GM12878 (cell line): ENCODE measurements around the gene CASP10. TPM values are rescaled to one million over a fixed set of nuclear protein-coding genes. Genes with fewer than 3 reads are reported as not detected.

ENCODE experiments used
- ATAC-seq: fragments of 200-7000 bp; cut with Tn5 transposase; 3 replicates; pipeline ENCODE4 v1.9.1; 2020; ENCODE audit warnings: mild to moderate bottlenecking, moderate library complexity
- BruUV-seq: library from RNA; stranded (reverse); fragments of 400-500 nt; replicated peaks from 2 replicates; lab custom pipeline; 2021; lab: Mats Ljungman, UMichigan
- CTCF ChIA-PET: fragments of 300-600 bp; sonication (Branson Sonifier 250); formaldehyde crosslinking; extraction: SDS; loops from one replicate; lab custom pipeline; 2021; ENCODE audit warnings: inconsistent platforms; lab: Yijun Ruan, JAX
- POLR2A ChIA-PET: fragments of 350-600 bp; formaldehyde crosslinking; extraction: SDS; loops from one replicate; lab custom pipeline; 2021; ENCODE audit warnings: inconsistent platforms; lab: Charles Lee
- RAD21 ChIA-PET: fragments of 300-600 bp; sonication (Branson Sonifier 250); formaldehyde crosslinking; loops from one replicate; lab custom pipeline; 2023; ENCODE audit warnings: antibody characterized with exemption; ENCODE audit not compliant: unreplicated experiment; lab: Charles Lee
- SMC1A ChIA-PET: fragments of 300-600 bp; sonication (Branson Sonifier 250); formaldehyde crosslinking; loops from one replicate; lab custom pipeline; 2023; ENCODE audit not compliant: unreplicated experiment, uncharacterized antibody; lab: Charles Lee
- DNase-seq: peaks from one replicate; pipeline ENCODE4 v3.0.0-alpha.2; 2011; ENCODE audit warnings: low read depth, low spot score
- FAIRE-seq: peaks from 3 replicates; lab custom pipeline; 2011; peaks lifted over from hg19 to GRCh38; lab: Jason Lieb, UNC
- H2AFZ ChIP-seq: 2 replicates; pipeline ENCODE4 v1.6.0; 2011; ENCODE audit warnings: low read depth, low read length, control low read depth; ENCODE audit not compliant: control insufficient read depth
- H3K27ac ChIP-seq: 2 replicates; pipeline ENCODE4 v1.5.1; 2011; ENCODE audit warnings: control low read depth; ENCODE audit not compliant: control insufficient read depth, insufficient read depth
- H3K27me3 ChIP-seq, 2 experiments: replicated peaks in 1 of 2; 2 replicates each; pipeline versions ENCODE4 v1.6.0 to v1.6.1; 2011; ENCODE audit warnings: low read length in 1 of 2; ENCODE audit not compliant: control insufficient read depth in 2 of 2, insufficient read depth in 2 of 2
- H3K36me3 ChIP-seq, 2 experiments: 2 replicates each; pipeline ENCODE4 v1.5.1; 2011; ENCODE audit warnings: low read length in 1 of 2; ENCODE audit not compliant: control insufficient read depth in 2 of 2, insufficient read depth in 2 of 2
- H3K4me1 ChIP-seq: 2 replicates; pipeline ENCODE4 v1.6.1; 2011; ENCODE audit warnings: mild to moderate bottlenecking, low read length, moderate library complexity, mixed read lengths; ENCODE audit not compliant: control insufficient read depth, insufficient read depth
- H3K4me2 ChIP-seq: 2 replicates; pipeline ENCODE4 v1.6.0; 2011; ENCODE audit warnings: control low read depth; ENCODE audit not compliant: control insufficient read depth, insufficient read depth
- H3K4me3 ChIP-seq: fragments of 200-600 bp; sonication (generic); 2 replicates; pipeline ENCODE4 v1.5.1; 2016
- H3K79me2 ChIP-seq: 2 replicates; pipeline ENCODE4 v1.6.0; 2011; ENCODE audit warnings: low read length; ENCODE audit not compliant: control insufficient read depth, insufficient read depth
- H3K9ac ChIP-seq: 2 replicates; pipeline ENCODE4 v1.8.0; 2011; ENCODE audit warnings: low read length, control low read depth, mixed read lengths; ENCODE audit not compliant: control insufficient read depth, insufficient read depth
- H3K9me3 ChIP-seq: replicated peaks from 3 replicates; pipeline ENCODE4 v1.5.1; 2011; ENCODE audit warnings: mild to moderate bottlenecking, low read length; ENCODE audit not compliant: control insufficient read depth, insufficient read depth
- H4K20me1 ChIP-seq: 2 replicates; pipeline ENCODE4 v1.6.0; 2011; ENCODE audit not compliant: control insufficient read depth, insufficient read depth
- ASH2L ChIP-seq: fragments of 300-600, 200-600 bp; sonication (generic); IDR thresholded peaks from 2 replicates; pipeline ENCODE4 v1.6.1; 2017; ENCODE audit warnings: low read depth, mild to moderate bottlenecking, borderline replicate concordance
- EGR1 ChIP-seq, 2 experiments: IDR thresholded peaks; 1 replicate in 1 of 2; 2 replicates in 1 of 2; pipeline ENCODE4 v1.6.1; 2011 to 2012; ENCODE audit warnings: low read depth in 2 of 2, low read length in 2 of 2, borderline replicate concordance in 1 of 2, mild to moderate bottlenecking in 1 of 2, moderate library complexity in 1 of 2
- FOS ChIP-seq: IDR thresholded peaks from 3 replicates; pipeline ENCODE4 v1.6.1; 2011; ENCODE audit warnings: borderline replicate concordance; ENCODE audit not compliant: insufficient read length; ENCODE audit errors: extremely low read depth
- NR2C1 ChIP-seq: fragments of 450-650 bp; IDR thresholded peaks from 2 replicates; pipeline ENCODE4 v1.6.1; 2017; ENCODE audit warnings: antibody characterized with exemption, mild to moderate bottlenecking, moderate library complexity
- TARDBP ChIP-seq: IDR thresholded peaks from 2 replicates; pipeline ENCODE4 v1.6.1; 2016; ENCODE audit warnings: borderline replicate concordance
- YBX1 ChIP-seq: fragments of 450-650 bp; IDR thresholded peaks from 2 replicates; pipeline ENCODE4 v1.6.1; 2016; ENCODE audit warnings: antibody characterized with exemption
- ZNF207 ChIP-seq: fragments of 450-650 bp; IDR thresholded peaks from 2 replicates; pipeline ENCODE4 v1.6.1; 2014; ENCODE audit warnings: antibody characterized with exemption, mild to moderate bottlenecking, borderline replicate concordance
- ZZZ3 ChIP-seq: IDR thresholded peaks from 2 replicates; pipeline ENCODE4 v1.6.1; 2011; ENCODE audit warnings: low read depth; ENCODE audit not compliant: control insufficient read depth, insufficient read length
- WGBS: methylation state at CpG from one replicate; pipeline ENCODE4 v1.1.6; 2016; ENCODE audit warnings: low lambda C conversion rate; ENCODE audit not compliant: insufficient replicate concordance, insufficient coverage; ENCODE audit errors: missing lambda C conversion rate; 5-methylcytosine and 5-hydroxymethylcytosine counted together
- in situ Hi-C: fragments of 300-500 bp; cut with MboI; formaldehyde crosslinking; loops from 9 replicates; pipeline ENCODE4 v1.14.3; 2018; ENCODE audit warnings: mixed read lengths
- intact Hi-C: fragments of 100-400 bp; cut with micrococcal nuclease; formaldehyde crosslinking; loops from one replicate; pipeline ENCODE4 v1.14.2; 2022; ENCODE audit not compliant: unreplicated experiment
- polyA plus RNA-seq, 11 experiments: library from polyadenylated mRNA; depleted of rRNA in 4 of 11; unstranded in 6 of 11; stranded (reverse) in 5 of 11; fragments of >200 nt; fragmentation: Nextera tagmentation in 4 of 11; fragmentation: Illumina TruSeq in 1 of 11; extraction: Ambion mirVana in 4 of 11; extraction: Trizol in 1 of 11; gene quantifications; 1 replicate in 1 of 11; 2 replicates in 10 of 11; pipeline versions ENCODE4 v1.2.1 to v1.2.3, GENCODE V29; 2011 to 2016; ENCODE audit warnings: inconsistent platforms in 2 of 11, missing spikeins in 2 of 11, low read depth in 1 of 11
- total RNA-seq, 4 experiments: library from RNA; depleted of rRNA in 3 of 4; stranded (reverse); fragments of >200 nt in 3 of 4; fragmentation: Illumina TruSeq in 1 of 4; extraction: Trizol in 1 of 4; gene quantifications; 2 replicates each; pipeline versions ENCODE4 v1.2.1 to v1.2.3, GENCODE V29; 2013 to 2021

Gene CASP10
- total and polyA plus RNA-seq, 10 of the 15 experiments (the other 5 are each of a cell fraction or from before 2014, with no cell fraction given), result 7.2 to 14.1 (median 10.8) TPM

DNA sequence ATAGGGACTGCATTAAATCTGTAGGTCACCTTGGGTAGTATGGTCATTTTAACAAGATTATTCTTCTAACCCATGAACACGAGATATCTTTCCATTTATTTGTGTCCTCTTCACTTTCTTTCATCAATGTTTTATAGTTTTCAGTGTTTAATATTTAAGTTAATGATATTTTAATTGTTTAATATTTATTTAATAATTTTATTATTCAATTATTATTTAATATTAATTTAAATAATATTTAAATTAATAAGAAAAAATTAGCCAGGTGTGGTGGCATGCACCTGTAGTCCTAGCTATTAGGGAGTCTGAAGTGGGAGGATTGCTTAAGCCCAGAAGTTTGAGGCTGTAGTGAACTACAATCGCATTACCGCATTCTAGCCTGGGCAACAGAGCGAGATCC lies 33.0 kb downstream of the CASP10 start (continued):
- TF ChIP-seq NR2C1, result no peak
- TF ChIP-seq TARDBP, result no peak
- no peak for TF ChIP-seq ZZZ3

DNA sequence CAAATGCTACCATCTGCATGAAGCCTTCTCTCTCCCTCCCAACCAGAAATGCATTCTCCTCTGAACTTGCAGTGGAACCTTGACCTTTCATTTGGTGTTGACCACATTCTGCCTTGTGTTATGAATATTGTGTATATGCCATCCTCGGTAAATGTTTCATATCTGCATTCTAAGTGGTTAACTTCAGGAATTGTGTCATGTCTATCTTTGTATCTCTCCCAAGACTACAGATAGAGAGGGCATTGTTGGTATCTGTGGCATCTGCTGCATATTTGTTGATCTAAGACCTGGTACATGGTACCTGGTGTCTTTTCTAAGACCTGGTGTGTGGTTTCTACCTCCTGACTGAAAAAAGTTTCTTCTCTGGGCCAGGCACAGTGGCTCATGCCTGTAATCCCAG lies 34.0 kb downstream of the CASP10 start:
- Histone ChIP-seq H3K9me3 (no peaks in the 10 kb centered on the region), H3K27me3 (no peaks in the 10 kb centered on the region), H2AFZ (no peak overlapping the region), H4K20me1 (no peaks in the 10 kb centered on the region)
- RAD21 ChIA-PET, result interaction anchor here (1.9 kb wide), 1 partner anchor 35 kb away, joined by 4 read pairs; no protein-coding TSS in a partner anchor
- ATAC-seq (no peak), FAIRE-seq (no peak), DNase-seq (no peak)
- TF ChIP-seq ASH2L (no peak), ZNF207 (no peak), FOS (no peak), EGR1 (IDR thresholded peaks at IDR 0.05; ENCODE audit: borderline replicate concordance in 1 of 2, low read depth in 2 of 2, low read length in 2 of 2) (no peak), YBX1 (no peak)
- TF ChIP-seq, all 136 proteins: peak for 0
- ChIA-PET CTCF (interaction anchor here (5.2 kb wide), 1 partner anchor 16 kb away, joined by 17 read pairs; no protein-coding TSS in a partner anchor), SMC1A (no interaction called here), POLR2A (no interaction called here)
- Histone ChIP-seq H3K4me2 (no peak overlapping the region), H3K4me1 (no peaks in the 10 kb centered on the region; the same call in 1 of the 2 replicates), H3K4me3 (no peak overlapping the region), H3K9ac (no peak overlapping the region), H3K27ac (no peak overlapping the region), H3K36me3 (no peaks in the 10 kb centered on the region; a peak in 1 of 4 replicates), H3K79me2 (no peaks in the 10 kb centered on the region)
- 0% methylated on average over 1 of the region's 1 CpG for WGBS
- intact Hi-C loops (no loop called here), in situ Hi-C loops (no loop called here)
- BruUV-seq, result no TSS peak
